Fibroblast of lung (primary cell): Measurements from ENCODE around the gene RBL1.
"Not testable (repeated sequence)": the region's sequence is repeated elsewhere in the genome, so short reads cannot be mapped to it uniquely, and the experiment has no call there.

Experiments
- EZH2 ChIP-seq: IDR thresholded peaks from 2 replicates; pipeline ENCODE4 v1.5.1; 2012; ENCODE audit warnings: low read length, control low read depth, mild to moderate bottlenecking; ENCODE audit errors: missing control alignments
- TF ChIP-seq, protein P1 (sequence below), 2 donors: IDR thresholded peaks in 1 of 2; conservative IDR thresholded peaks in 1 of 2; 1 replicate in 1 of 2; 2 replicates in 1 of 2; pipeline ENCODE4 v1.5.1; 2011 to 2012; ENCODE audit warnings: low read length in 2 of 2, control low read depth in 1 of 2, inconsistent platforms in 1 of 2, low read depth in 1 of 2, mild to moderate bottlenecking in 1 of 2

DNA sequence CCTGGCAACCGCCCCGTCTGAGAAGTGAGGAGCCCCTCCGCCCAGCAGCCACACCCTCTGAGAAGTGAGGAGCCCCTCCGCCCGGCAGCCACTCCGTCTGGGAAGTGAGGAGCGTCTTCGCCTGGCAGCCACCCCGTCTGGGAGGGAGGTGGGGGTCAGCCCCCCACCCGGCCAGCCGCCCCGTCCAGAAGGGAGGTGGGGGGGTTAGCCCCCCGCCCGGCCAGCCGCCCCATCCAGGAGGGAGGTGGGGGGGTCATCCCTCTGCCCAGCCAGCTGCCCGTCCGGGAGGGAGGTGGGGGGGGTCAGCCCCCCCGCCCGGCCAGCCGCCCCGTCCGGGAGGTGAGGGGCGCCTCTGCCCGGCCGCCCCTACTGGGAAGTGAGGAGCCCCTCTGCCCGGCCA lies 95.6 kb downstream of the RBL1 start:
- TF ChIP-seq, protein P1, sequence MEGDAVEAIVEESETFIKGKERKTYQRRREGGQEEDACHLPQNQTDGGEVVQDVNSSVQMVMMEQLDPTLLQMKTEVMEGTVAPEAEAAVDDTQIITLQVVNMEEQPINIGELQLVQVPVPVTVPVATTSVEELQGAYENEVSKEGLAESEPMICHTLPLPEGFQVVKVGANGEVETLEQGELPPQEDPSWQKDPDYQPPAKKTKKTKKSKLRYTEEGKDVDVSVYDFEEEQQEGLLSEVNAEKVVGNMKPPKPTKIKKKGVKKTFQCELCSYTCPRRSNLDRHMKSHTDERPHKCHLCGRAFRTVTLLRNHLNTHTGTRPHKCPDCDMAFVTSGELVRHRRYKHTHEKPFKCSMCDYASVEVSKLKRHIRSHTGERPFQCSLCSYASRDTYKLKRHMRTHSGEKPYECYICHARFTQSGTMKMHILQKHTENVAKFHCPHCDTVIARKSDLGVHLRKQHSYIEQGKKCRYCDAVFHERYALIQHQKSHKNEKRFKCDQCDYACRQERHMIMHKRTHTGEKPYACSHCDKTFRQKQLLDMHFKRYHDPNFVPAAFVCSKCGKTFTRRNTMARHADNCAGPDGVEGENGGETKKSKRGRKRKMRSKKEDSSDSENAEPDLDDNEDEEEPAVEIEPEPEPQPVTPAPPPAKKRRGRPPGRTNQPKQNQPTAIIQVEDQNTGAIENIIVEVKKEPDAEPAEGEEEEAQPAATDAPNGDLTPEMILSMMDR (conservative IDR thresholded peaks at IDR 0.05 in 1 of 2, IDR thresholded peaks at IDR 0.05 in 1 of 2; ENCODE audit: low read depth in 1 of 2, low read length in 2 of 2): not testable (repeated sequence)
- TF ChIP-seq EZH2: not testable (repeated sequence)
